ENCODE measurements around the gene TCTN1.

DNA sequence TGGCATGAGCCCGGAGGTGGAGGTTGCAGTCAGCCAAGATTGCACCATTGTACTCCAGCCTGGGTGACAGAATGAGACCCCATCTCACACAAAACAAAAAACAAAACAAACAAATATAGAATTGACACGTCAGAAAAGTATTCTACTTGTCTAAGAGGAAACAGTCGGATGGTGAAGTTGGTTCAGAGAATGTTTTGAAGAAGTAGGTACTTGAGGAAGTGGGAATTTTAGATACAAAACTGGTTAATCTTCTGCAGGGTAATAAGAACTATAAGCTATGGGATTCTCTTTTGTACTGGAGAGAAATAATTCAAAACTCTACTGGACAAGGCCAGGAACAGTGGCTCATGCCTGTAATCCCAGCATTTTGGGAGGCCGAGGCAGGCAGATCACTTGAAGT, 14.6 kb upstream of the TCTN1 start:
- TF ChIP-seq, protein P1, sequence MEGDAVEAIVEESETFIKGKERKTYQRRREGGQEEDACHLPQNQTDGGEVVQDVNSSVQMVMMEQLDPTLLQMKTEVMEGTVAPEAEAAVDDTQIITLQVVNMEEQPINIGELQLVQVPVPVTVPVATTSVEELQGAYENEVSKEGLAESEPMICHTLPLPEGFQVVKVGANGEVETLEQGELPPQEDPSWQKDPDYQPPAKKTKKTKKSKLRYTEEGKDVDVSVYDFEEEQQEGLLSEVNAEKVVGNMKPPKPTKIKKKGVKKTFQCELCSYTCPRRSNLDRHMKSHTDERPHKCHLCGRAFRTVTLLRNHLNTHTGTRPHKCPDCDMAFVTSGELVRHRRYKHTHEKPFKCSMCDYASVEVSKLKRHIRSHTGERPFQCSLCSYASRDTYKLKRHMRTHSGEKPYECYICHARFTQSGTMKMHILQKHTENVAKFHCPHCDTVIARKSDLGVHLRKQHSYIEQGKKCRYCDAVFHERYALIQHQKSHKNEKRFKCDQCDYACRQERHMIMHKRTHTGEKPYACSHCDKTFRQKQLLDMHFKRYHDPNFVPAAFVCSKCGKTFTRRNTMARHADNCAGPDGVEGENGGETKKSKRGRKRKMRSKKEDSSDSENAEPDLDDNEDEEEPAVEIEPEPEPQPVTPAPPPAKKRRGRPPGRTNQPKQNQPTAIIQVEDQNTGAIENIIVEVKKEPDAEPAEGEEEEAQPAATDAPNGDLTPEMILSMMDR (IDR thresholded peaks at IDR 0.05), result no peak
- TF ChIP-seq POLR2A (IDR thresholded peaks at IDR 0.05), result no peak
- TF ChIP-seq EP300 (IDR thresholded peaks at IDR 0.05; ENCODE audit: low read depth), result no peak
- TF ChIP-seq POLR2AphosphoS5 (IDR thresholded peaks at IDR 0.05), result no peak
